Heart left ventricle (tissue), 13 donors: ENCODE data around the gene OSGIN1.

Source experiments
- CTCF ChIP-seq, 12 donors: fragments of 200-600 bp; sonication (generic) in 4 of 12; IDR thresholded peaks; one replicate each; pipeline versions ENCODE4 v1.5.0 to v1.8.0; 2018 to 2022; ENCODE audit warnings: antibody characterized with exemption in 12 of 12, mild to moderate bottlenecking in 5 of 12
- POLR2A ChIP-seq, 2 donors: fragments of 450-650 bp; IDR thresholded peaks; one replicate each; pipeline ENCODE4 v1.6.1; 2017; ENCODE audit warnings: antibody characterized with exemption in 2 of 2, mild to moderate bottlenecking in 2 of 2, moderate library complexity in 2 of 2
- donor health status: ischemic (EF 13 %, LVEDD 7.1; RV severe dilation, severe dysfunction).
- donor health status: DM: no; HTN: yes; CAD: no.
- donor health status: DM: no; HTN: no; CAD: no.
- donor health status: ischemic (EF 25% LVEDD 6.9; RV normal size, moderate dysfunction).
- donor health status: ischemic (EF 25% LVEDD 5.7; RV mildly dilated, moderate dysfunction).
- donor health status: ischemic (EF 35%, LVEDD 5.7; RV mildly dilated, moderate dysfunction).
- donor health status: nonischemic (EF 11% LVEDD 7.7; RV severe dilation, severe dysfunction).
- donor health status: DM: yes; HTN: yes; CAD: no.
- donor health status: PGD.
- donor health status: ischemic (EF 29% LVEDD 5.4; RV normal size, mild dysfunction).
- donor health status: nonischemic (EF 23%, LVEDD 6.1; RV moderate dilation, normal function).

DNA sequence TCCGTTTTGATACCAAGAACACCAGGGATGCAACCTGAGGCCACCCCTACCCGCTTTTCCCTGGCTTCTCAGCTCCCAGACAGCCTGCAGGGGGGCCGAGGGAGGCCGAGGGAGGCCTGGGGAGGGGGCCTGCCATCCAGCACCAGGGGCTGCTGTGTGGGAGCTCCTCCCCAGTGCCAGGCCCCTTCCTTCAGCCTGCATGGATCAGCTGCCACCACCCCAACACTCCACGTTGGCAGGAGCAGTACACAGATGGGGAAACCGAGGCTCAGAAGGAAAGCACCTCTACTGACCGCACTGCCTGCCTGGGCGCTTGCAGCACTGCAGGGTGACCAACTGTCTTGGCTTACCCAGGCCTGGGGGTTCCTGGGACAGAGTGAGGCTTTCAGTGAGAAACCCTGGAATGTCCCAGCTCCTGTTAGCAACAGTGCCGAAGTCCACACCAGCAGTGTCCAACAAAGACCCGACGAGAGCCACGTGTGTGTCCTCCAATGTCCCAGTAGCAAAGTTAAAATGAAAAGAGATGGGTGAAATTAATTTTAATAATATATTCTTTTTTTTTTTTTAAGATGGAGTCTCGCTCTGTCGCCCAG, 5.3 kb upstream of the OSGIN1 start:
- TF ChIP-seq CTCF (IDR thresholded peaks at IDR 0.05) (no peak), POLR2A (IDR thresholded peaks at IDR 0.05) (no peak)
